Neural progenitor cell (in vitro differentiated cells): ENCODE data around the gene FBXL17.

Experiments used
- EZH2 ChIP-seq: fragments of 200-600 bp; sonication (generic); IDR thresholded peaks from 2 replicates; pipeline ENCODE4 v1.6.1; 2017; ENCODE audit warnings: antibody characterized with exemption, mild to moderate bottlenecking, moderate library complexity
- EZH2phosphoT487 ChIP-seq: fragments of 200-600 bp; sonication (generic); IDR thresholded peaks from 2 replicates; pipeline ENCODE4 v1.6.1; 2017; ENCODE audit warnings: antibody characterized with exemption
- TF ChIP-seq, protein P1 (sequence below): fragments of 200-600 bp; sonication (generic); IDR thresholded peaks from 2 replicates; pipeline ENCODE4 v1.5.1; 2017; ENCODE audit warnings: antibody characterized with exemption, mild to moderate bottlenecking

- TF ChIP-seq, protein P1, sequence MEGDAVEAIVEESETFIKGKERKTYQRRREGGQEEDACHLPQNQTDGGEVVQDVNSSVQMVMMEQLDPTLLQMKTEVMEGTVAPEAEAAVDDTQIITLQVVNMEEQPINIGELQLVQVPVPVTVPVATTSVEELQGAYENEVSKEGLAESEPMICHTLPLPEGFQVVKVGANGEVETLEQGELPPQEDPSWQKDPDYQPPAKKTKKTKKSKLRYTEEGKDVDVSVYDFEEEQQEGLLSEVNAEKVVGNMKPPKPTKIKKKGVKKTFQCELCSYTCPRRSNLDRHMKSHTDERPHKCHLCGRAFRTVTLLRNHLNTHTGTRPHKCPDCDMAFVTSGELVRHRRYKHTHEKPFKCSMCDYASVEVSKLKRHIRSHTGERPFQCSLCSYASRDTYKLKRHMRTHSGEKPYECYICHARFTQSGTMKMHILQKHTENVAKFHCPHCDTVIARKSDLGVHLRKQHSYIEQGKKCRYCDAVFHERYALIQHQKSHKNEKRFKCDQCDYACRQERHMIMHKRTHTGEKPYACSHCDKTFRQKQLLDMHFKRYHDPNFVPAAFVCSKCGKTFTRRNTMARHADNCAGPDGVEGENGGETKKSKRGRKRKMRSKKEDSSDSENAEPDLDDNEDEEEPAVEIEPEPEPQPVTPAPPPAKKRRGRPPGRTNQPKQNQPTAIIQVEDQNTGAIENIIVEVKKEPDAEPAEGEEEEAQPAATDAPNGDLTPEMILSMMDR: no peak
- TF ChIP-seq EZH2: no peak
- no peak for TF ChIP-seq EZH2phosphoT487
Observed at GRCh38 chr5:108366500-108366899, 15.4 kb downstream of the FBXL17 start.
